Measurements from ENCODE around the gene CNTNAP5.

CNTNAP5 gene

GRCh38 chr2:124797049-124797448 lies 772.0 kb downstream of the CNTNAP5 start:
- DNase-seq: no peak
- TF ChIP-seq, protein P1, sequence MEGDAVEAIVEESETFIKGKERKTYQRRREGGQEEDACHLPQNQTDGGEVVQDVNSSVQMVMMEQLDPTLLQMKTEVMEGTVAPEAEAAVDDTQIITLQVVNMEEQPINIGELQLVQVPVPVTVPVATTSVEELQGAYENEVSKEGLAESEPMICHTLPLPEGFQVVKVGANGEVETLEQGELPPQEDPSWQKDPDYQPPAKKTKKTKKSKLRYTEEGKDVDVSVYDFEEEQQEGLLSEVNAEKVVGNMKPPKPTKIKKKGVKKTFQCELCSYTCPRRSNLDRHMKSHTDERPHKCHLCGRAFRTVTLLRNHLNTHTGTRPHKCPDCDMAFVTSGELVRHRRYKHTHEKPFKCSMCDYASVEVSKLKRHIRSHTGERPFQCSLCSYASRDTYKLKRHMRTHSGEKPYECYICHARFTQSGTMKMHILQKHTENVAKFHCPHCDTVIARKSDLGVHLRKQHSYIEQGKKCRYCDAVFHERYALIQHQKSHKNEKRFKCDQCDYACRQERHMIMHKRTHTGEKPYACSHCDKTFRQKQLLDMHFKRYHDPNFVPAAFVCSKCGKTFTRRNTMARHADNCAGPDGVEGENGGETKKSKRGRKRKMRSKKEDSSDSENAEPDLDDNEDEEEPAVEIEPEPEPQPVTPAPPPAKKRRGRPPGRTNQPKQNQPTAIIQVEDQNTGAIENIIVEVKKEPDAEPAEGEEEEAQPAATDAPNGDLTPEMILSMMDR (IDR thresholded peaks at IDR 0.05; ENCODE audit: low read depth, low read length): no peak
- H3K9me3 ChIP-seq (ENCODE audit: severe bottlenecking): no peaks in the 10 kb centered on the region
- H3K27ac ChIP-seq: no peak overlapping the region
- H3K4me3 ChIP-seq (ENCODE audit: low read depth, low read length): no peak overlapping the region
- H3K36me3 ChIP-seq: no peaks in the 10 kb centered on the region
- no peaks in the 10 kb centered on the region for H3K27me3 ChIP-seq (ENCODE audit: insufficient read depth, low read depth, severe bottlenecking)

- Histone ChIP-seq H3K9me3 (ENCODE audit: severe bottlenecking) (no peaks in the 10 kb centered on the region), H3K27me3 (ENCODE audit: insufficient read depth, low read depth, severe bottlenecking) (no peaks in the 10 kb centered on the region), H3K27ac (no peak overlapping the region), H3K4me3 (ENCODE audit: low read depth, low read length) (no peak overlapping the region), H3K36me3 (no peaks in the 10 kb centered on the region)
- no peak for DNase-seq
- TF ChIP-seq, protein P1 (IDR thresholded peaks at IDR 0.05; ENCODE audit: low read depth, low read length): no peak
Measured at GRCh38 chr2:124798551-124798950, 773.5 kb downstream of the CNTNAP5 start.

GRCh38 chr2:124804014-124804940 lies 779.2 kb downstream of the CNTNAP5 start:
- H3K27ac ChIP-seq: peak overlapping the region; percentile 45
- TF ChIP-seq, protein P1 (IDR thresholded peaks at IDR 0.05; ENCODE audit: low read depth, low read length): peak; percentile 72
- H3K36me3 ChIP-seq: no peaks in the 10 kb centered on the region
- H3K4me3 ChIP-seq (ENCODE audit: low read depth, low read length): no peak overlapping the region
- peak; percentile 55 for DNase-seq
- H3K27me3 ChIP-seq (ENCODE audit: insufficient read depth, low read depth, severe bottlenecking): no peaks in the 10 kb centered on the region
- peaks cover 5% of the 10 kb centered on the region for H3K9me3 ChIP-seq (ENCODE audit: severe bottlenecking)

- no peaks in the 10 kb centered on the region for H3K27me3 ChIP-seq (ENCODE audit: insufficient read depth, low read depth, severe bottlenecking)
- TF ChIP-seq, protein P1 (IDR thresholded peaks at IDR 0.05; ENCODE audit: low read depth, low read length): no peak
- no peak overlapping the region for H3K27ac ChIP-seq
- no peaks in the 10 kb centered on the region for H3K36me3 ChIP-seq
- no peak overlapping the region for H3K4me3 ChIP-seq (ENCODE audit: low read depth, low read length)
- peaks cover 5% of the 10 kb centered on the region for H3K9me3 ChIP-seq (ENCODE audit: severe bottlenecking)
- no peak for DNase-seq
Measured at GRCh38 chr2:124805060-124805459, 780.0 kb downstream of the CNTNAP5 start.

DNA sequence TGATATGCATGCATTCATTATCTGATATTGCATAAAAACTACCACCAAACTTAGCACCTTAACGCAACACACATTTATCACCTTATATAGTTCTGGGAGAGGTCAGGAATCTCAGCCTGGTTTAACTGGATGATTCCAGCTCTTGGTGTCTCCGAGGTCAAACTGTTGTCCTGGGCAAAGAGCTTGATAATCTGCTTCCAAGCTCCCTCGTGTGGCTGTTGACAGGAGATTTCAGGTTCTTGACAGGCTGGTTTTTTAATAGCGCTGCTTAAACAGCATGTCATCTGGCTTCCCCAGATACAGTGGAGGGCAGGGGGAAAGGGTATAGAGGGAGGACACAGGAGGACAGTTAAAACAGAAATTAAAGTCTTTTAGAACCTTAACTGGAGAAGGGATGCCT lies 785.0 kb downstream of the CNTNAP5 start:
- H3K27me3 ChIP-seq (ENCODE audit: insufficient read depth, low read depth, severe bottlenecking): no peaks in the 10 kb centered on the region
- TF ChIP-seq, protein P1 (IDR thresholded peaks at IDR 0.05; ENCODE audit: low read depth, low read length): peak; percentile 58
- H3K27ac ChIP-seq: no peak overlapping the region
- H3K4me3 ChIP-seq (ENCODE audit: low read depth, low read length): no peak overlapping the region
- peaks cover under 1% of the 10 kb centered on the region for H3K9me3 ChIP-seq (ENCODE audit: severe bottlenecking)
- no peaks in the 10 kb centered on the region for H3K36me3 ChIP-seq
- peak; percentile 76 for DNase-seq
